Measurements from ENCODE around the gene TENM4. TPM values are rescaled to one million over a fixed set of nuclear protein-coding genes. Genes with fewer than 3 reads are reported as not detected.

The TENM4 gene
- total RNA-seq, 1 donor from 2014 or later, result 11.9 TPM

GRCh38 chr11:78762105-78762504 lies 678.7 kb downstream of the TENM4 start:
- H3K4me1 ChIP-seq, result no peaks in the 10 kb centered on the region

GRCh38 chr11:78759071-78759470 lies 681.8 kb downstream of the TENM4 start:
- intact Hi-C loops (cut with DNase I), result no loop called here
- DNase-seq (ENCODE audit: low spot score in 2 of 2), result no peak
- peaks cover 0 to 7% of the 10 kb centered on the region in 2 donors for H3K36me3 ChIP-seq
- no peaks in the 10 kb centered on the region for H3K9me3 ChIP-seq
- no peak overlapping the region for H3K27ac ChIP-seq
- no peak overlapping the region for H3K4me3 ChIP-seq
- H3K27me3 ChIP-seq, result no peaks in the 10 kb centered on the region
- H3K4me1 ChIP-seq, result no peaks in the 10 kb centered on the region
- no peak for TF ChIP-seq CTCF (IDR thresholded peaks at IDR 0.05)

More at GRCh38 chr11:78762105-78762504, 678.7 kb downstream of the TENM4 start:
- no peak for DNase-seq (ENCODE audit: low spot score in 2 of 2)
- Histone ChIP-seq H3K36me3 (no peaks in the 10 kb centered on the region), H3K9me3 (no peaks in the 10 kb centered on the region), H3K27me3 (no peaks in the 10 kb centered on the region), H3K27ac (no peak overlapping the region), H3K4me3 (no peak overlapping the region)
- TF ChIP-seq CTCF (IDR thresholded peaks at IDR 0.05), result no peak
- intact Hi-C loops (cut with DNase I), result no loop called here

GRCh38 chr11:78753297-78753696 lies 687.5 kb downstream of the TENM4 start:
- no peak for DNase-seq (ENCODE audit: low spot score in 2 of 2)
- TF ChIP-seq CTCF (IDR thresholded peaks at IDR 0.05), result no peak
- Histone ChIP-seq H3K4me1 (no peaks in the 10 kb centered on the region), H3K27me3 (no peaks in the 10 kb centered on the region), H3K27ac (no peak overlapping the region), H3K36me3 (peaks cover 0 to 7% of the 10 kb centered on the region in 2 donors), H3K4me3 (no peak overlapping the region), H3K9me3 (no peaks in the 10 kb centered on the region)
- intact Hi-C loops (cut with DNase I), result no loop called here

- intact Hi-C loops (cut with DNase I), result no loop called here
- H3K27ac ChIP-seq, result no peak overlapping the region
- H3K27me3 ChIP-seq, result no peaks in the 10 kb centered on the region
- no peak for TF ChIP-seq CTCF (IDR thresholded peaks at IDR 0.05)
- H3K4me1 ChIP-seq, result no peaks in the 10 kb centered on the region
- no peak overlapping the region for H3K4me3 ChIP-seq
- no peak for DNase-seq (ENCODE audit: low spot score in 2 of 2)
- H3K36me3 ChIP-seq, result peaks cover 0 to 7% of the 10 kb centered on the region in 2 donors
- H3K9me3 ChIP-seq, result no peaks in the 10 kb centered on the region
Measured at GRCh38 chr11:78752494-78752893, 688.3 kb downstream of the TENM4 start.

- no peak overlapping the region for H3K27ac ChIP-seq
- no peaks in the 10 kb centered on the region for H3K9me3 ChIP-seq
- no peaks in the 10 kb centered on the region for H3K4me1 ChIP-seq
- intact Hi-C loops (cut with DNase I), result no loop called here
- no peak for TF ChIP-seq CTCF (IDR thresholded peaks at IDR 0.05)
- H3K36me3 ChIP-seq, result peaks cover 0 to 4% of the 10 kb centered on the region in 2 donors
- H3K27me3 ChIP-seq, result no peaks in the 10 kb centered on the region
- H3K4me3 ChIP-seq, result no peak overlapping the region
- DNase-seq (ENCODE audit: low spot score in 2 of 2), result no peak
Measured at GRCh38 chr11:78748918-78749690, 691.7 kb downstream of the TENM4 start.
